ENCODE results near the gene TSG101. TPM values are rescaled to one million over a fixed set of nuclear protein-coding genes. Genes with fewer than 3 reads are reported as not detected.

Gene TSG101
- polyA plus RNA-seq, 1 donor (not counting 4 experiments of a cell fraction or from before 2014, with no cell fraction given) = 113 TPM

- no peak overlapping the region for H3K4me2 ChIP-seq (ENCODE audit: control insufficient read depth, extremely low read depth, insufficient read depth, low read depth, low read length)
- dilution Hi-C loops (cut with MboI; ENCODE audit: extremely low pct_ligation_motif_present, low sequenced_read_pairs) = no loop called here
- H3K27me3 ChIP-seq (ENCODE audit: control insufficient read depth, extremely low read depth, insufficient read depth, low read length) = no peaks in the 10 kb centered on the region
- peaks cover 6% of the 10 kb centered on the region for H3K4me1 ChIP-seq (ENCODE audit: control insufficient read depth, extremely low read depth, insufficient read depth, low read length)
- no peak for DNase-seq (ENCODE audit: low read depth, low spot score)
- no peak overlapping the region for H3K27ac ChIP-seq (ENCODE audit: control insufficient read depth, insufficient read depth, low read length)
- no peak for FAIRE-seq
- H3K9me3 ChIP-seq (ENCODE audit: control insufficient read depth, low read depth, low read length) = no peaks in the 10 kb centered on the region
- no peaks in the 10 kb centered on the region for H3K9me1 ChIP-seq (ENCODE audit: control insufficient read depth, extremely low read depth, insufficient read depth, low read length)
- no peaks in the 10 kb centered on the region for H3K79me2 ChIP-seq (ENCODE audit: control insufficient read depth, insufficient read depth, low read length)
- H4K20me1 ChIP-seq (ENCODE audit: control insufficient read depth, extremely low read depth, insufficient read depth, low read length) = no peaks in the 10 kb centered on the region
- no peak for TF ChIP-seq CTCF (optimal IDR thresholded peaks at IDR 0.05 in 1 of 3, IDR thresholded peaks at IDR 0.05 in 1 of 3, conservative IDR thresholded peaks at IDR 0.05 in 1 of 3; ENCODE audit: extremely low read depth in 1 of 3, insufficient read depth in 2 of 3, low read length in 3 of 3)
- no peak for TF ChIP-seq EZH2 (IDR thresholded peaks at IDR 0.05; ENCODE audit: low read length)
- H3K9ac ChIP-seq (ENCODE audit: control insufficient read depth, extremely low read depth, insufficient read depth, low read length) = no peak overlapping the region
- H2AFZ ChIP-seq (ENCODE audit: control insufficient read depth, low read length) = no peak overlapping the region
- no peak overlapping the region for H3K4me3 ChIP-seq (ENCODE audit: control insufficient read depth in 2 of 3, extremely low read depth in 1 of 3, insufficient read depth in 2 of 3, low read depth in 1 of 3, low read length in 3 of 3)
- peaks cover 0 to 10% of the 10 kb centered on the region in 2 experiments for H3K36me3 ChIP-seq (ENCODE audit: control insufficient read depth in 2 of 2, extremely low read depth in 1 of 2, insufficient read depth in 2 of 2, low read length in 2 of 2)
These were observed 34.8 kb downstream of the TSG101 start for GRCh38 chr11:18491924-18492323.

- H3K9me3 ChIP-seq (ENCODE audit: control insufficient read depth, low read depth, low read length) = no peaks in the 10 kb centered on the region
- no peaks in the 10 kb centered on the region for H3K27me3 ChIP-seq (ENCODE audit: control insufficient read depth, extremely low read depth, insufficient read depth, low read length)
- no peak overlapping the region for H3K4me3 ChIP-seq (ENCODE audit: control insufficient read depth in 2 of 3, extremely low read depth in 1 of 3, insufficient read depth in 2 of 3, low read depth in 1 of 3, low read length in 3 of 3)
- no peak overlapping the region for H3K27ac ChIP-seq (ENCODE audit: control insufficient read depth, insufficient read depth, low read length)
- H2AFZ ChIP-seq (ENCODE audit: control insufficient read depth, low read length) = no peak overlapping the region
- no peaks in the 10 kb centered on the region for H3K79me2 ChIP-seq (ENCODE audit: control insufficient read depth, insufficient read depth, low read length)
- peak; percentile 36 for FAIRE-seq
- no peaks in the 10 kb centered on the region for H3K9me1 ChIP-seq (ENCODE audit: control insufficient read depth, extremely low read depth, insufficient read depth, low read length)
- H3K4me2 ChIP-seq (ENCODE audit: control insufficient read depth, extremely low read depth, insufficient read depth, low read depth, low read length) = no peak overlapping the region
- TF ChIP-seq CTCF (optimal IDR thresholded peaks at IDR 0.05 in 1 of 3, IDR thresholded peaks at IDR 0.05 in 1 of 3, conservative IDR thresholded peaks at IDR 0.05 in 1 of 3; ENCODE audit: extremely low read depth in 1 of 3, insufficient read depth in 2 of 3, low read length in 3 of 3) = no peak
- no peak for TF ChIP-seq EZH2 (IDR thresholded peaks at IDR 0.05; ENCODE audit: low read length)
- H4K20me1 ChIP-seq (ENCODE audit: control insufficient read depth, extremely low read depth, insufficient read depth, low read length) = no peaks in the 10 kb centered on the region
- H3K4me1 ChIP-seq (ENCODE audit: control insufficient read depth, extremely low read depth, insufficient read depth, low read length) = peaks cover 6% of the 10 kb centered on the region
- H3K36me3 ChIP-seq (ENCODE audit: control insufficient read depth in 2 of 2, extremely low read depth in 1 of 2, insufficient read depth in 2 of 2, low read length in 2 of 2) = peaks cover 2 to 9% of the 10 kb centered on the region in 2 experiments
- no peak for DNase-seq (ENCODE audit: low read depth, low spot score)
- dilution Hi-C loops (cut with MboI; ENCODE audit: extremely low pct_ligation_motif_present, low sequenced_read_pairs) = no loop called here
- no peak overlapping the region for H3K9ac ChIP-seq (ENCODE audit: control insufficient read depth, extremely low read depth, insufficient read depth, low read length)
These were observed 35.8 kb downstream of the TSG101 start for GRCh38 chr11:18490736-18491485.

All from keratinocyte (primary cell).